ENCODE measurements around the gene KLF7.

KLF7 gene

GRCh38 chr2:207133458-207133819, 32.3 kb downstream of the KLF7 start:
- peak overlapping the region; percentile 92 for H3K27ac ChIP-seq
- no peaks in the 10 kb centered on the region for H3K9me3 ChIP-seq (ENCODE audit: severe bottlenecking)
- H3K36me3 ChIP-seq = no peaks in the 10 kb centered on the region
- peak; percentile 82 for DNase-seq
- peak overlapping the region; percentile 21 for H3K4me3 ChIP-seq (ENCODE audit: low read depth, low read length)
- no peak for TF ChIP-seq CTCF (IDR thresholded peaks at IDR 0.05; ENCODE audit: low read depth, low read length)
- H3K27me3 ChIP-seq (ENCODE audit: insufficient read depth, low read depth, severe bottlenecking) = no peaks in the 10 kb centered on the region

- no peak for TF ChIP-seq CTCF (IDR thresholded peaks at IDR 0.05; ENCODE audit: low read depth, low read length)
- Histone ChIP-seq H3K27me3 (ENCODE audit: insufficient read depth, low read depth, severe bottlenecking) (no peaks in the 10 kb centered on the region), H3K9me3 (ENCODE audit: severe bottlenecking) (no peaks in the 10 kb centered on the region), H3K27ac (no peak overlapping the region), H3K36me3 (no peaks in the 10 kb centered on the region), H3K4me3 (ENCODE audit: low read depth, low read length) (no peak overlapping the region)
- DNase-seq = no peak
Measured at GRCh38 chr2:207132019-207132418, 33.7 kb downstream of the KLF7 start.

GRCh38 chr2:207131594-207131993, 34.2 kb downstream of the KLF7 start:
- Histone ChIP-seq H3K27ac (no peak overlapping the region), H3K4me3 (ENCODE audit: low read depth, low read length) (no peak overlapping the region), H3K27me3 (ENCODE audit: insufficient read depth, low read depth, severe bottlenecking) (no peaks in the 10 kb centered on the region), H3K36me3 (no peaks in the 10 kb centered on the region), H3K9me3 (ENCODE audit: severe bottlenecking) (no peaks in the 10 kb centered on the region)
- no peak for DNase-seq
- TF ChIP-seq CTCF (IDR thresholded peaks at IDR 0.05; ENCODE audit: low read depth, low read length) = no peak

- Histone ChIP-seq H3K9me3 (ENCODE audit: severe bottlenecking) (no peaks in the 10 kb centered on the region), H3K4me3 (ENCODE audit: low read depth, low read length) (no peak overlapping the region), H3K27me3 (ENCODE audit: insufficient read depth, low read depth, severe bottlenecking) (no peaks in the 10 kb centered on the region), H3K27ac (no peak overlapping the region), H3K36me3 (no peaks in the 10 kb centered on the region)
- TF ChIP-seq CTCF (IDR thresholded peaks at IDR 0.05; ENCODE audit: low read depth, low read length) = no peak
- no peak for DNase-seq
Measured at GRCh38 chr2:207130958-207131521, 34.7 kb downstream of the KLF7 start.

GRCh38 chr2:207129821-207130220, 35.9 kb downstream of the KLF7 start:
- no peaks in the 10 kb centered on the region for H3K27me3 ChIP-seq (ENCODE audit: insufficient read depth, low read depth, severe bottlenecking)
- H3K4me3 ChIP-seq (ENCODE audit: low read depth, low read length) = no peak overlapping the region
- DNase-seq = no peak
- H3K27ac ChIP-seq = no peak overlapping the region
- no peaks in the 10 kb centered on the region for H3K9me3 ChIP-seq (ENCODE audit: severe bottlenecking)
- no peaks in the 10 kb centered on the region for H3K36me3 ChIP-seq
- no peak for TF ChIP-seq CTCF (IDR thresholded peaks at IDR 0.05; ENCODE audit: low read depth, low read length)

- no peak overlapping the region for H3K4me3 ChIP-seq (ENCODE audit: low read depth, low read length)
- H3K36me3 ChIP-seq = no peaks in the 10 kb centered on the region
- no peaks in the 10 kb centered on the region for H3K27me3 ChIP-seq (ENCODE audit: insufficient read depth, low read depth, severe bottlenecking)
- H3K9me3 ChIP-seq (ENCODE audit: severe bottlenecking) = no peaks in the 10 kb centered on the region
- DNase-seq = no peak
- no peak overlapping the region for H3K27ac ChIP-seq
- TF ChIP-seq CTCF (IDR thresholded peaks at IDR 0.05; ENCODE audit: low read depth, low read length) = no peak
Measured at GRCh38 chr2:207128867-207129266, 36.9 kb downstream of the KLF7 start.

Measured in WERI-Rb-1 (cell line).